ENCODE measurements around the gene MMAB. TPM values are rescaled to one million over a fixed set of nuclear protein-coding genes. Genes with fewer than 3 reads are reported as not detected.

The MMAB gene
- total and polyA plus RNA-seq, 2 of the 13 experiments (the other 11 are each of a cell fraction or from before 2014, with no cell fraction given), result 26.1 to 77.3 TPM

DNA sequence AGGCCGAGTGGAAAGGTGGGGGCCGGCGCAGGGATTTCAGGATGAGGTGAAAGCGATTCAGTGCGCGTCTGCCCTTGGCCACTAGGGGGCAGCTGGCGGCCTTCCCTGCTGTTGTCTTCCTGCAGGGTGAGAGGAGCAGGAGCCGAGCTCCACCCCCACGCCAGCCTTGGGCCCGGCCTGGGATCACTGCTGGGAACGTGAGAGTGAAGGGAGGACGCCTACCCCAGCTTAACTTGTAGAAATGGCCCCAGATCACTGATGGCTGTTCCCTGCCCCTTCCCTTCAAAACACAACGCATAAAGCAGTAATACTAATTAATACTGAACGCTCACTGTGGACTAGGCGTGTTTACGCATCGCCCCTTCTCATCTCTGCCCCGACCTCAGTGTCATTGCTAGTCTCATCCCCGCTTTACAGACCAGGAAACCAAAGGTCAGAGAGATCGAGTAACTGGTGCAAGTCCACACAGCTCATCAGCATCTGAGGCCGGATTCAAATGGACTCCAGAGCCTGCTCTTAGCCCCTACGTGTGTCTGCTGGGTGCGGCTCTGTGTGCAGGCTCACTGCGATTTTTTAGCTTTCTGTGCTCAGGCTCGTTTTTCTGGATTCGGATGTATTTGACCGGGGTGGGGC is 24.6 kb upstream of the MMAB start (continued):
- TF ChIP-seq ZNF776 (CRISPR knock-in tag; IDR thresholded peaks at IDR 0.05) (peak; percentile 46; the same call in 1 of the 2 replicates), ZNF646 (CRISPR knock-in tag; IDR thresholded peaks at IDR 0.05) (no peak), ARNT (IDR thresholded peaks at IDR 0.05) (no peak), ZNF547 (CRISPR knock-in tag; IDR thresholded peaks at IDR 0.05) (no peak), FOXK1 (CRISPR knock-in tag; IDR thresholded peaks at IDR 0.05; ENCODE audit: borderline replicate concordance, low read depth) (peak; percentile 78; the same call in 1 of the 2 replicates), BRF2 (CRISPR knock-in tag; IDR thresholded peaks at IDR 0.05) (0 out of 2 replicates have a peak, but pooled peaks have one; percentile 62), ELF3 (CRISPR knock-in tag; IDR thresholded peaks at IDR 0.05) (peak; percentile 75), BCL6 (CRISPR knock-in tag; IDR thresholded peaks at IDR 0.05) (no peak), KDM2A (CRISPR knock-in tag; IDR thresholded peaks at IDR 0.05; ENCODE audit: borderline replicate concordance, low read depth) (peak; percentile 88), ZNF251 (CRISPR knock-in tag; IDR thresholded peaks at IDR 0.05) (no peak), SP1 (IDR thresholded peaks at IDR 0.05) (no peak), SP1 (CRISPR knock-in tag; IDR thresholded peaks at IDR 0.05) (no peak), ZFP37 (CRISPR knock-in tag; IDR thresholded peaks at IDR 0.05; ENCODE audit: borderline replicate concordance) (no peak), GZF1 (CRISPR knock-in tag; IDR thresholded peaks at IDR 0.05) (0 out of 2 replicates have a peak, but pooled peaks have one; percentile 36)
- TF ChIP-seq, protein P1, sequence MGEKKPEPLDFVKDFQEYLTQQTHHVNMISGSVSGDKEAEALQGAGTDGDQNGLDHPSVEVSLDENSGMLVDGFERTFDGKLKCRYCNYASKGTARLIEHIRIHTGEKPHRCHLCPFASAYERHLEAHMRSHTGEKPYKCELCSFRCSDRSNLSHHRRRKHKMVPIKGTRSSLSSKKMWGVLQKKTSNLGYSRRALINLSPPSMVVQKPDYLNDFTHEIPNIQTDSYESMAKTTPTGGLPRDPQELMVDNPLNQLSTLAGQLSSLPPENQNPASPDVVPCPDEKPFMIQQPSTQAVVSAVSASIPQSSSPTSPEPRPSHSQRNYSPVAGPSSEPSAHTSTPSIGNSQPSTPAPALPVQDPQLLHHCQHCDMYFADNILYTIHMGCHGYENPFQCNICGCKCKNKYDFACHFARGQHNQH (CRISPR knock-in tag; IDR thresholded peaks at IDR 0.05), result peak; percentile 65; the same call in 1 of the 2 replicates
- TF ChIP-seq, protein P2, sequence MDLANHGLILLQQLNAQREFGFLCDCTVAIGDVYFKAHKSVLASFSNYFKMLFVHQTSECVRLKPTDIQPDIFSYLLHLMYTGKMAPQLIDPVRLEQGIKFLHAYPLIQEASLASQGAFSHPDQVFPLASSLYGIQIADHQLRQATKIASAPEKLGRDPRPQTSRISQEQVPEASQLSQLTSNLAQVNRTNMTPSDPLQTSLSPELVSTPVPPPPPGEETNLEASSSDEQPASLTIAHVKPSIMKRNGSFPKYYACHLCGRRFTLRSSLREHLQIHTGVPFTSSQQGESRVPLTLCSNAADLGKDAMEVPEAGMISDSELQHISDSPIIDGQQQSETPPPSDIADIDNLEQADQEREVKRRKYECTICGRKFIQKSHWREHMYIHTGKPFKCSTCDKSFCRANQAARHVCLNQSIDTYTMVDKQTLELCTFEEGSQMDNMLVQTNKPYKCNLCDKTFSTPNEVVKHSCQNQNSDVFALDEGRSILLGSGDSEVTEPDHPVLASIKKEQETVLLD (CRISPR knock-in tag; IDR thresholded peaks at IDR 0.05; ENCODE audit: low read depth), result no peak
- TF ChIP-seq, protein P3, sequence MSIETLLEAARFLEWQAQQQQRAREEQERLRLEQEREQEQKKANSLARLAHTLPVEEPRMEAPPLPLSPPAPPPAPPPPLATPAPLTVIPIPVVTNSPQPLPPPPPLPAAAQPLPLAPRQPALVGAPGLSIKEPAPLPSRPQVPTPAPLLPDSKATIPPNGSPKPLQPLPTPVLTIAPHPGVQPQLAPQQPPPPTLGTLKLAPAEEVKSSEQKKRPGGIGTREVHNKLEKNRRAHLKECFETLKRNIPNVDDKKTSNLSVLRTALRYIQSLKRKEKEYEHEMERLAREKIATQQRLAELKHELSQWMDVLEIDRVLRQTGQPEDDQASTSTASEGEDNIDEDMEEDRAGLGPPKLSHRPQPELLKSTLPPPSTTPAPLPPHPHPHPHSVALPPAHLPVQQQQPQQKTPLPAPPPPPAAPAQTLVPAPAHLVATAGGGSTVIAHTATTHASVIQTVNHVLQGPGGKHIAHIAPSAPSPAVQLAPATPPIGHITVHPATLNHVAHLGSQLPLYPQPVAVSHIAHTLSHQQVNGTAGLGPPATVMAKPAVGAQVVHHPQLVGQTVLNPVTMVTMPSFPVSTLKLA (IDR thresholded peaks at IDR 0.05), result no peak

All from HepG2 (cell line).